ENCODE results near the gene BTBD16. TPM values are rescaled to one million over a fixed set of nuclear protein-coding genes. Genes with fewer than 3 reads are reported as not detected.

BTBD16 gene
- total and polyA plus RNA-seq, 8 donors, result 0.40 TPM; not detected in 7

GRCh38 chr10:122225330-122225729 lies 45.8 kb upstream of the BTBD16 start:
- H3K9me3 ChIP-seq, result no peaks in the 10 kb centered on the region
- peaks cover 32 to 100% (median 96%) of the 10 kb centered on the region in 4 donors for H3K36me3 ChIP-seq
- no peak overlapping the region for H3K4me3 ChIP-seq
- H3K4me1 ChIP-seq, result no peaks in the 10 kb centered on the region
- 76 to 87% (median 80%) methylated on average over 8 to 9 of the region's 9 CpGs for WGBS, 5 donors
- TF ChIP-seq, protein P1, sequence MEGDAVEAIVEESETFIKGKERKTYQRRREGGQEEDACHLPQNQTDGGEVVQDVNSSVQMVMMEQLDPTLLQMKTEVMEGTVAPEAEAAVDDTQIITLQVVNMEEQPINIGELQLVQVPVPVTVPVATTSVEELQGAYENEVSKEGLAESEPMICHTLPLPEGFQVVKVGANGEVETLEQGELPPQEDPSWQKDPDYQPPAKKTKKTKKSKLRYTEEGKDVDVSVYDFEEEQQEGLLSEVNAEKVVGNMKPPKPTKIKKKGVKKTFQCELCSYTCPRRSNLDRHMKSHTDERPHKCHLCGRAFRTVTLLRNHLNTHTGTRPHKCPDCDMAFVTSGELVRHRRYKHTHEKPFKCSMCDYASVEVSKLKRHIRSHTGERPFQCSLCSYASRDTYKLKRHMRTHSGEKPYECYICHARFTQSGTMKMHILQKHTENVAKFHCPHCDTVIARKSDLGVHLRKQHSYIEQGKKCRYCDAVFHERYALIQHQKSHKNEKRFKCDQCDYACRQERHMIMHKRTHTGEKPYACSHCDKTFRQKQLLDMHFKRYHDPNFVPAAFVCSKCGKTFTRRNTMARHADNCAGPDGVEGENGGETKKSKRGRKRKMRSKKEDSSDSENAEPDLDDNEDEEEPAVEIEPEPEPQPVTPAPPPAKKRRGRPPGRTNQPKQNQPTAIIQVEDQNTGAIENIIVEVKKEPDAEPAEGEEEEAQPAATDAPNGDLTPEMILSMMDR (IDR thresholded peaks at IDR 0.05), result no peak
- TF ChIP-seq POLR2A (IDR thresholded peaks at IDR 0.05) (no peak), EP300 (IDR thresholded peaks at IDR 0.05) (no peak)
- H3K27ac ChIP-seq, result no peak overlapping the region
- intact Hi-C loops (cut with DNase I; ENCODE audit: low total_unique reads), result no loop called here
- no peaks in the 10 kb centered on the region for H3K27me3 ChIP-seq
- no peak for DNase-seq

- Histone ChIP-seq H3K27me3 (no peaks in the 10 kb centered on the region), H3K4me3 (no peak overlapping the region), H3K36me3 (peaks cover 40 to 100% (median 95%) of the 10 kb centered on the region in 4 donors), H3K9me3 (no peaks in the 10 kb centered on the region), H3K27ac (no peak overlapping the region), H3K4me1 (peaks cover 0 to 7% (median 0%) of the 10 kb centered on the region in 4 donors)
- WGBS, 5 donors, result 89 to 100% (median 93%) methylated on average over 2 to 4 of the region's 4 CpGs
- TF ChIP-seq POLR2A (IDR thresholded peaks at IDR 0.05), result no peak
- TF ChIP-seq, protein P1 (IDR thresholded peaks at IDR 0.05), result no peak
- no peak for TF ChIP-seq POLR2AphosphoS5 (IDR thresholded peaks at IDR 0.05)
- no peak for TF ChIP-seq EP300 (IDR thresholded peaks at IDR 0.05)
- intact Hi-C loops (cut with DNase I; ENCODE audit: low total_unique reads), result no loop called here
- no peak for DNase-seq
Observed at GRCh38 chr10:122227754-122228153, 43.3 kb upstream of the BTBD16 start.

DNA sequence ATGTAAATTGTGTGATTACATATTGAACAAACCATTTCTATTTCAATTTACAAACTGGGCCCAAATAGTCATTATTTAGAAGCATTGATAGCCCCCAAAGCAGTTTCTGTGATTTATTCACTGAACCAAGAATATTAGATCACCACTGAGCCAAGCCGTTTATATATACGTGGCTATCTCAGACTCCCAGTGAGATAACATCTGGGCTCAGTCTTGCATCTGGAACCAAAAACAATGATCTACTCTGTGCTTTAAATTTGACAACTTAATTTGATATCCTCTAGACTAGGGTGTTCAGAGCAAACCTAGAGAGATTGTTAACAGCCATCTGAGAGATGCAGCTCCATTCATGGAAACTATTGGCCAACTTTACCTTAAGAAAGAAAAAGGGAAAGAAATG lies 41.4 kb upstream of the BTBD16 start:
- Histone ChIP-seq H3K27ac (no peak overlapping the region), H3K4me3 (no peak overlapping the region), H3K4me1 (peaks cover 0 to 11% (median 0%) of the 10 kb centered on the region in 4 donors), H3K36me3 (peaks cover 38 to 99% (median 88%) of the 10 kb centered on the region in 4 donors), H3K9me3 (no peaks in the 10 kb centered on the region), H3K27me3 (no peaks in the 10 kb centered on the region)
- no peak for DNase-seq
- TF ChIP-seq POLR2AphosphoS5 (IDR thresholded peaks at IDR 0.05) (no peak), POLR2A (IDR thresholded peaks at IDR 0.05) (no peak), EP300 (IDR thresholded peaks at IDR 0.05) (no peak)
- TF ChIP-seq, protein P1 (IDR thresholded peaks at IDR 0.05), result no peak
- intact Hi-C loops (cut with DNase I; ENCODE audit: low total_unique reads), result no loop called here
- 53 to 76% (median 71%) methylated on average over 2 of the region's 2 CpGs for WGBS, 5 donors

GRCh38 chr10:122230222-122230621 lies 40.9 kb upstream of the BTBD16 start:
- Histone ChIP-seq H3K27me3 (no peaks in the 10 kb centered on the region), H3K4me3 (no peak overlapping the region), H3K4me1 (peaks cover 0 to 11% (median 0%) of the 10 kb centered on the region in 4 donors), H3K36me3 (peaks cover 32 to 93% (median 83%) of the 10 kb centered on the region in 4 donors), H3K9me3 (no peaks in the 10 kb centered on the region), H3K27ac (no peak overlapping the region)
- TF ChIP-seq, protein P1 (IDR thresholded peaks at IDR 0.05), result no peak
- no peak for TF ChIP-seq POLR2AphosphoS5 (IDR thresholded peaks at IDR 0.05)
- TF ChIP-seq EP300 (IDR thresholded peaks at IDR 0.05), result no peak
- TF ChIP-seq POLR2A (IDR thresholded peaks at IDR 0.05), result no peak
- 91 to 97% (median 96%) methylated on average over 19 of the region's 19 CpGs for WGBS, 5 donors
- intact Hi-C loops (cut with DNase I; ENCODE audit: low total_unique reads), result no loop called here
- DNase-seq, result no peak

Data from stomach (tissue), 9 donors.